Measurements from ENCODE around the gene PTGS1. TPM values are rescaled to one million over a fixed set of nuclear protein-coding genes. Genes with fewer than 3 reads are reported as not detected.

Gene PTGS1
- total RNA-seq, 4 donors from 2014 or later, result 2.2 to 7.3 (median 4.4) TPM

DNA sequence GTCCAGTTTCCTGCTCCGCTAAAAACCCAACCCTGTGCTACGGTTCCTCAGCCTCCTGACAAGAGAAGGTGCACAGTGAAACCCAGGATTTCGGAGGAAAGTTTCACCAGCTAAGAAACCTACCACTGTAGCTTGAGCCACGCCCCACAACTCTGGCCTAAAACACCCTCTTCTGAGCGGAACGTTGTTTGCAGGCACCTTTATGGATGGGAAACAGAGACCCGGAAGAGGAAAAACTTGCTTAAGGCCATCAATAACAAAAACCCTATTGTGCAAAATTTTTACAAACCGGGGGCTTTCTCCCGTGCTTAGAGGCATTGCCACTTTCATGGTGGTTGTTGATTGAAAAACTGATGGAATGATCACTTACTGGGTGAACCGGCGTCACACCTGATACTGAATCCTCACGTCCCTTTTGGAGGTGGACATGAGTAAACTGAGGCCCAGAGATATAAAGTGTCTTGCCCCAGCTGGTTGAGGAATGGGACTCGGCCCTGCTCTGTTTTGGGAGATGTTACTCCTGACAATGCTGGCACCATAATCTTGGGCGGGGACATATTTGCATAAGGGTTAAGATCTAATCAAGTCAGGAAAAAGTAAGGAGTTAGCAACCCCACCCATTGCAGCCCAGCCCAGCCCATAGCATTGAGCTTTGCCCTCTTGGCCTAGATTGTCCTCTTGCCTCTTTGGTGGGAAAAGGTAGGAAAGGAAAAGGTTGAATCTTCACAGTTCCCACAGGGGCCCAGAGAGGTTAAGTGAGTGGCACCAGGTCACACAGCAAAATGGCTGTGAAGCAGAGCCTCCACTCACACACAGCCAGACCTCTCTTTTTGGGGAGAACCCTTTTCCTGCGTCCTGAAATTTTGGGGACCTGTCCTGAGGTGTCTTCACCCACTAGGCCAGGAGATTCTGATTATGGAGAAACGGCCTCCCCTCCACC lies 23.2 kb upstream of the PTGS1 start:
- Histone ChIP-seq H3K27ac (peak overlapping the region in 2 of 4 donors; percentile 2 to 63), H3K36me3 (no peaks in the 10 kb centered on the region), H3K9me3 (no peaks in the 10 kb centered on the region), H3K4me3 (peak overlapping the region; percentile 34 to 65 (median 52)), H3K4me1 (peaks cover 0 to 16% (median 0%) of the 10 kb centered on the region in 4 donors), H3K27me3 (peaks cover 0 to 15% of the 10 kb centered on the region in 2 donors)
- WGBS, 2 donors, result 35 to 38% methylated on average over 16 of the region's 16 CpGs
- no peak for DNase-seq (ENCODE audit: low spot score in 2 of 2)
- TF ChIP-seq, protein P1, sequence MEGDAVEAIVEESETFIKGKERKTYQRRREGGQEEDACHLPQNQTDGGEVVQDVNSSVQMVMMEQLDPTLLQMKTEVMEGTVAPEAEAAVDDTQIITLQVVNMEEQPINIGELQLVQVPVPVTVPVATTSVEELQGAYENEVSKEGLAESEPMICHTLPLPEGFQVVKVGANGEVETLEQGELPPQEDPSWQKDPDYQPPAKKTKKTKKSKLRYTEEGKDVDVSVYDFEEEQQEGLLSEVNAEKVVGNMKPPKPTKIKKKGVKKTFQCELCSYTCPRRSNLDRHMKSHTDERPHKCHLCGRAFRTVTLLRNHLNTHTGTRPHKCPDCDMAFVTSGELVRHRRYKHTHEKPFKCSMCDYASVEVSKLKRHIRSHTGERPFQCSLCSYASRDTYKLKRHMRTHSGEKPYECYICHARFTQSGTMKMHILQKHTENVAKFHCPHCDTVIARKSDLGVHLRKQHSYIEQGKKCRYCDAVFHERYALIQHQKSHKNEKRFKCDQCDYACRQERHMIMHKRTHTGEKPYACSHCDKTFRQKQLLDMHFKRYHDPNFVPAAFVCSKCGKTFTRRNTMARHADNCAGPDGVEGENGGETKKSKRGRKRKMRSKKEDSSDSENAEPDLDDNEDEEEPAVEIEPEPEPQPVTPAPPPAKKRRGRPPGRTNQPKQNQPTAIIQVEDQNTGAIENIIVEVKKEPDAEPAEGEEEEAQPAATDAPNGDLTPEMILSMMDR (IDR thresholded peaks at IDR 0.05), result no peak
- TF ChIP-seq POLR2A (IDR thresholded peaks at IDR 0.05) (no peak), EP300 (IDR thresholded peaks at IDR 0.05) (no peak)

DNA sequence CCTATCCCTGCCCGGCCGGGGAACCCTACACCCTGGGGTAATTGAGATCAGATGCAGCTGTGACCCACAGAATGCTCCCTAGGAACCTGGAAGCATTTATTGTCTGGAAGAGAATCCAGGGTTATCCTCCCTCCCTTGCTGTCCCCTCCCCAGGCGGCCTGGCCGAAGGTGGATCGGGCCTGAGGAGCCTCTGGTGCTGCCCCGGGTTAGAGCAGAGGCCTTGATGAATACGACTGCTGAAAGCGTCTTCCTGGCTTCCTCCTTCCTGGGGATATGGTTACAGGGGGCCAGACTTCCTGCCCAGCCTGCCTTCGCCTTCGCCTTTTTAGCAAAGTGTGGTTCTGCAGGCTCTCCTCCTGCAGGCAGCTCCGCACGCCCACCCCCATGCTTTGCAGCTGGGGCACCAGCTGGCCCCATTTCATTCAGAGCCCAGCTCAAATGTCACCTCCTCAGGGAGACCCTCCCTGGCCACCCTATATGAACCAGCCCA lies 22.5 kb upstream of the PTGS1 start:
- 56 to 64% methylated on average over 12 of the region's 12 CpGs for WGBS, 2 donors
- Histone ChIP-seq H3K4me3 (no peak overlapping the region), H3K27me3 (peaks cover 0 to 15% of the 10 kb centered on the region in 2 donors), H3K27ac (no peak overlapping the region), H3K36me3 (no peaks in the 10 kb centered on the region), H3K9me3 (no peaks in the 10 kb centered on the region), H3K4me1 (peaks cover 0 to 16% (median 0%) of the 10 kb centered on the region in 4 donors)
- DNase-seq (ENCODE audit: low spot score in 2 of 2), result no peak
- TF ChIP-seq, protein P1 (IDR thresholded peaks at IDR 0.05), result no peak
- no peak for TF ChIP-seq EP300 (IDR thresholded peaks at IDR 0.05)
- no peak for TF ChIP-seq POLR2A (IDR thresholded peaks at IDR 0.05)

DNA sequence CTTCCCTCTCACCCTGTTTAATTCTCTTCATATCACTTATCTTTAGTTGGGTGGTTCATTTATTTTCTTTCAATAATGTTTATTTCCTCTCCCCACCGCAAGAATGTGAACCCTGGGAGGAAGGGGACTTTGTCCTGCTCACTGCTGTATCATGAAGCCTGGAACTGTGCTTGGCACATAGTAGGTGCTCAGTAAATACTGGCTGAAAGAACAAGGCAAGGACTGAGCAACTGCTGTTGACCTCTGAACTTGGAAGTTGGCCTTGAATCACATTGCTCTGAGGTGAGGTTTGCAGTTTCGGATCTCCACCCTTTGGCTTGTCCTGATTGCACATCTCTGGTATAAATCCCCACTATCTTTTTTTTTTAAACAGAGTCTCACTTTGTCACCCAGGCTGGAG lies 22.0 kb upstream of the PTGS1 start:
- H3K4me3 ChIP-seq, result no peak overlapping the region
- H3K4me1 ChIP-seq, result peaks cover 0 to 16% (median 0%) of the 10 kb centered on the region in 4 donors
- H3K27me3 ChIP-seq, result peaks cover 0 to 15% of the 10 kb centered on the region in 2 donors
- H3K9me3 ChIP-seq, result no peaks in the 10 kb centered on the region
- H3K27ac ChIP-seq, result no peak overlapping the region
- DNase-seq (ENCODE audit: low spot score in 2 of 2), result no peak
- H3K36me3 ChIP-seq, result no peaks in the 10 kb centered on the region
- 74 to 76% methylated on average over 2 of the region's 2 CpGs for WGBS, 2 donors
- no peak for TF ChIP-seq EP300 (IDR thresholded peaks at IDR 0.05)
- TF ChIP-seq, protein P1 (IDR thresholded peaks at IDR 0.05), result no peak
- TF ChIP-seq POLR2A (IDR thresholded peaks at IDR 0.05), result no peak

DNA sequence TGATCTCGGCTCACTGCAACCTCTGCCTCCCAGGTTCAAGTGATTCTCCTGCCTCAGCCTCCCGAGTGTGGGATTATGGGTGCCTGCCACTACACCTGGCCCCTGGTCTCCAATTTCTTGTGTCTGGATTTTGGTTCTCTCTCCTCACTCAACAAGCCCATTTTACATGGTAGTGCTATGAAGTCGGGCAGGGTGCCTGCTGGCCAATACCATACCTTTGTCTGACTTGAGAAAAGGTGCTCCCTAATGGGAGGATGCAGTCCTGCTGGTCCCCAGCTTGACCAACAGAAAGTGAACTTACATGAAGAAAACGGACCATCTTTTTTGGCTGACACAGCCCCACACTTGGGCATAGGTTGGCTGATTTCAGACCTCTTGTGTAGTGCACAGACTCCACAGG lies 21.6 kb upstream of the PTGS1 start:
- 77 to 80% methylated on average over 4 of the region's 4 CpGs for WGBS, 2 donors
- H3K27me3 ChIP-seq, result peaks cover 0 to 15% of the 10 kb centered on the region in 2 donors
- H3K36me3 ChIP-seq, result no peaks in the 10 kb centered on the region
- no peak overlapping the region for H3K4me3 ChIP-seq
- no peak for DNase-seq (ENCODE audit: low spot score in 2 of 2)
- TF ChIP-seq EP300 (IDR thresholded peaks at IDR 0.05), result no peak
- TF ChIP-seq, protein P1 (IDR thresholded peaks at IDR 0.05), result no peak
- no peak for TF ChIP-seq POLR2A (IDR thresholded peaks at IDR 0.05)
- H3K27ac ChIP-seq, result no peak overlapping the region
- no peaks in the 10 kb centered on the region for H3K9me3 ChIP-seq
- peaks cover 0 to 16% (median 0%) of the 10 kb centered on the region in 4 donors for H3K4me1 ChIP-seq
